ENCODE measurements around the gene CLIC1. TPM values are rescaled to one million over a fixed set of nuclear protein-coding genes. Genes with fewer than 3 reads are reported as not detected.

The CLIC1 gene
- total and polyA plus RNA-seq, 10 of the 15 experiments (the other 5 are each of a cell fraction or from before 2014, with no cell fraction given), result 446 to 1,266 (median 636) TPM

GRCh38 chr6:31725502-31726350 lies 10.6 kb downstream of the CLIC1 start:
- peaks cover 0 to 2% of the 10 kb centered on the region in 2 experiments; a peak in 3 of 4 replicates for H3K36me3 ChIP-seq (ENCODE audit: control insufficient read depth in 2 of 2, insufficient read depth in 2 of 2, low read length in 1 of 2)
- no peaks in the 10 kb centered on the region for H3K79me2 ChIP-seq (ENCODE audit: control insufficient read depth, insufficient read depth, low read length)
- DNase-seq (ENCODE audit: low read depth, low spot score) (no peak), ATAC-seq (no peak), FAIRE-seq (no peak)
- no peak overlapping the region for H3K4me2 ChIP-seq (ENCODE audit: control insufficient read depth, insufficient read depth)
- CTCF ChIA-PET, result interaction anchor here (1.2 to 1.7 kb wide), 3 partner anchors 43 to 105 kb away, joined by 3 to 5 read pairs (median 4); partner anchors contain the start of gene HSPA1B
- no peaks in the 10 kb centered on the region for H3K9me3 ChIP-seq (replicated peaks; ENCODE audit: control insufficient read depth, insufficient read depth, low read length)
- H2AFZ ChIP-seq (ENCODE audit: control insufficient read depth, low read depth, low read length), result no peak overlapping the region
- POLR2A ChIA-PET, result interaction anchor here (0.6 kb wide), 1 partner anchor 279 kb away, joined by 3 read pairs; no protein-coding TSS in a partner anchor
- no peaks in the 10 kb centered on the region; a peak in 1 of 4 replicates for H3K27me3 ChIP-seq (replicated peaks in 1 of 2; ENCODE audit: control insufficient read depth in 2 of 2, insufficient read depth in 2 of 2, low read length in 1 of 2)
- WGBS (ENCODE audit: insufficient coverage, insufficient replicate concordance, low lambda C conversion rate, missing lambda C conversion rate), result 87% methylated on average over 12 of the region's 12 CpGs
- TF ChIP-seq SUZ12 (IDR thresholded peaks at IDR 0.05; ENCODE audit: unreplicated experiment), result no peak
- TF ChIP-seq, protein P1, sequence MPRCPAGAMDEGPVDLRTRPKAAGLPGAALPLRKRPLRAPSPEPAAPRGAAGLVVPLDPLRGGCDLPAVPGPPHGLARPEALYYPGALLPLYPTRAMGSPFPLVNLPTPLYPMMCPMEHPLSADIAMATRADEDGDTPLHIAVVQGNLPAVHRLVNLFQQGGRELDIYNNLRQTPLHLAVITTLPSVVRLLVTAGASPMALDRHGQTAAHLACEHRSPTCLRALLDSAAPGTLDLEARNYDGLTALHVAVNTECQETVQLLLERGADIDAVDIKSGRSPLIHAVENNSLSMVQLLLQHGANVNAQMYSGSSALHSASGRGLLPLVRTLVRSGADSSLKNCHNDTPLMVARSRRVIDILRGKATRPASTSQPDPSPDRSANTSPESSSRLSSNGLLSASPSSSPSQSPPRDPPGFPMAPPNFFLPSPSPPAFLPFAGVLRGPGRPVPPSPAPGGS (IDR thresholded peaks at IDR 0.05; ENCODE audit: borderline replicate concordance, insufficient read depth, low read depth, low read length, poor library complexity, severe bottlenecking), result no peak
- TF ChIP-seq CREB1 (IDR thresholded peaks at IDR 0.05; ENCODE audit: low read depth), result no peak
- TF ChIP-seq SP1 (IDR thresholded peaks at IDR 0.05; ENCODE audit: low read depth, low read length), result no peak
- SMC1A ChIA-PET (ENCODE audit: uncharacterized antibody, unreplicated experiment), result interaction anchor here (5.3 kb wide), 1 partner anchor 13 kb away, joined by 45 read pairs; the partner anchor contains the start of genes CLIC1 and MSH5
- in situ Hi-C loops (cut with MboI) (no loop called here), intact Hi-C loops (cut with micrococcal nuclease; ENCODE audit: unreplicated experiment) (no loop called here)
- H3K4me1 ChIP-seq (ENCODE audit: control insufficient read depth, insufficient read depth, low read length), result peaks cover 24% of the 10 kb centered on the region
- RAD21 ChIA-PET (ENCODE audit: unreplicated experiment), result interaction anchor here (0.8 kb wide), 1 partner anchor 44 kb away, joined by 5 read pairs; no protein-coding TSS in a partner anchor
- no peaks in the 10 kb centered on the region for H4K20me1 ChIP-seq (ENCODE audit: control insufficient read depth, insufficient read depth)
- no TSS peak for BruUV-seq (replicated peaks)
- H3K9ac ChIP-seq (ENCODE audit: control insufficient read depth, insufficient read depth, low read length), result no peak overlapping the region
- H3K4me3 ChIP-seq, result no peak overlapping the region
- H3K27ac ChIP-seq (ENCODE audit: control insufficient read depth, insufficient read depth), result no peak overlapping the region

All from GM12878 (cell line).